K562 treated with DMSO at 1 percent for 48 hours (cell line): Measurements from ENCODE around the gene PITRM1. TPM values are rescaled to one million over a fixed set of nuclear protein-coding genes. Genes with fewer than 3 reads are reported as not detected.

Experiments used
- total RNA-seq: library from RNA; unstranded; fragments of 300-600 nt; gene quantifications from 2 replicates; pipeline ENCODE4 v1.2.3, GENCODE V29; 2022; ENCODE audit warnings: low replicate concordance; ENCODE audit errors: extremely low read depth

Gene PITRM1, protein sequence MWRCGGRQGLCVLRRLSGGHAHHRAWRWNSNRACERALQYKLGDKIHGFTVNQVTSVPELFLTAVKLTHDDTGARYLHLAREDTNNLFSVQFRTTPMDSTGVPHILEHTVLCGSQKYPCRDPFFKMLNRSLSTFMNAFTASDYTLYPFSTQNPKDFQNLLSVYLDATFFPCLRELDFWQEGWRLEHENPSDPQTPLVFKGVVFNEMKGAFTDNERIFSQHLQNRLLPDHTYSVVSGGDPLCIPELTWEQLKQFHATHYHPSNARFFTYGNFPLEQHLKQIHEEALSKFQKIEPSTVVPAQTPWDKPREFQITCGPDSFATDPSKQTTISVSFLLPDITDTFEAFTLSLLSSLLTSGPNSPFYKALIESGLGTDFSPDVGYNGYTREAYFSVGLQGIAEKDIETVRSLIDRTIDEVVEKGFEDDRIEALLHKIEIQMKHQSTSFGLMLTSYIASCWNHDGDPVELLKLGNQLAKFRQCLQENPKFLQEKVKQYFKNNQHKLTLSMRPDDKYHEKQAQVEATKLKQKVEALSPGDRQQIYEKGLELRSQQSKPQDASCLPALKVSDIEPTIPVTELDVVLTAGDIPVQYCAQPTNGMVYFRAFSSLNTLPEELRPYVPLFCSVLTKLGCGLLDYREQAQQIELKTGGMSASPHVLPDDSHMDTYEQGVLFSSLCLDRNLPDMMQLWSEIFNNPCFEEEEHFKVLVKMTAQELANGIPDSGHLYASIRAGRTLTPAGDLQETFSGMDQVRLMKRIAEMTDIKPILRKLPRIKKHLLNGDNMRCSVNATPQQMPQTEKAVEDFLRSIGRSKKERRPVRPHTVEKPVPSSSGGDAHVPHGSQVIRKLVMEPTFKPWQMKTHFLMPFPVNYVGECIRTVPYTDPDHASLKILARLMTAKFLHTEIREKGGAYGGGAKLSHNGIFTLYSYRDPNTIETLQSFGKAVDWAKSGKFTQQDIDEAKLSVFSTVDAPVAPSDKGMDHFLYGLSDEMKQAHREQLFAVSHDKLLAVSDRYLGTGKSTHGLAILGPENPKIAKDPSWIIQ
- not detected in 2 replicates for total RNA-seq

GRCh38 chr10:3172446-3173170 is at the start of gene PITRM1:
PITRM1 (minus strand) TSS chr10:3172782; CDS start chr10:3172772, 10 bp downstream.

Other genes starting within 250 kb of the PITRM1 start
- not detected in 2 replicates for gene PFKP, start 105.2 kb downstream of the PITRM1 start, total RNA-seq